Hepatocyte (in vitro differentiated cells): ENCODE data around the gene MIS12. TPM values are rescaled to one million over a fixed set of nuclear protein-coding genes. Genes with fewer than 3 reads are reported as not detected.

Source experiments
- DNase-seq: peaks from one replicate; pipeline ENCODE4 v3.0.0-alpha.2; 2016; ENCODE audit warnings: low spot score
- H2AFZ ChIP-seq: fragments of 200-600 bp; sonication (generic); 2 replicates; pipeline ENCODE4 v1.6.0; 2016; ENCODE audit warnings: antibody characterized with exemption, mild to moderate bottlenecking
- H3K27ac ChIP-seq: fragments of 200-600 bp; sonication (generic); 2 replicates; pipeline ENCODE4 v1.5.1; 2016; ENCODE audit warnings: mild to moderate bottlenecking
- H3K27me3 ChIP-seq: fragments of 200-600 bp; sonication (generic); 2 replicates; pipeline ENCODE4 v1.6.1; 2016
- H3K36me3 ChIP-seq: fragments of 200-600 bp; sonication (generic); replicated peaks from 2 replicates; pipeline ENCODE4 v1.5.1; 2016; ENCODE audit warnings: low read depth; ENCODE audit not compliant: insufficient read depth
- H3K4me1 ChIP-seq: fragments of 200-600 bp; sonication (generic); 2 replicates; pipeline ENCODE4 v1.5.1; 2016; ENCODE audit warnings: mild to moderate bottlenecking, moderate library complexity; ENCODE audit not compliant: insufficient read depth
- H3K4me2 ChIP-seq: fragments of 200-600 bp; sonication (generic); 2 replicates; pipeline ENCODE4 v1.6.0; 2016
- H3K4me3 ChIP-seq: fragments of 200-600 bp; sonication (generic); 2 replicates; pipeline ENCODE4 v1.5.1; 2016; ENCODE audit warnings: mild to moderate bottlenecking
- H3K79me2 ChIP-seq: fragments of 200-600 bp; sonication (generic); 2 replicates; pipeline ENCODE4 v1.6.0; 2017; ENCODE audit warnings: mild to moderate bottlenecking
- H3K9me2 ChIP-seq: fragments of 200-600 bp; sonication (generic); replicated peaks from 2 replicates; pipeline ENCODE4 v1.6.0; 2017; ENCODE audit warnings: mild to moderate bottlenecking; ENCODE audit not compliant: insufficient read depth
- H3K9me3 ChIP-seq: fragments of 200-600 bp; sonication (generic); 2 replicates; pipeline ENCODE4 v1.5.1; 2016; ENCODE audit warnings: low read depth, mild to moderate bottlenecking
- H4K20me1 ChIP-seq: fragments of 200-600 bp; sonication (generic); 2 replicates; pipeline ENCODE4 v1.6.0; 2016; ENCODE audit warnings: mild to moderate bottlenecking; ENCODE audit not compliant: insufficient read depth, poor library complexity, severe bottlenecking
- CTCF ChIP-seq: fragments of 200-600 bp; sonication (generic); IDR thresholded peaks from 2 replicates; pipeline ENCODE4 v1.5.1; 2016; ENCODE audit warnings: antibody characterized with exemption, mild to moderate bottlenecking; ENCODE audit not compliant: poor library complexity
- EZH2 ChIP-seq: fragments of 200-600 bp; sonication (generic); IDR thresholded peaks from 2 replicates; pipeline ENCODE4 v1.6.1; 2016; ENCODE audit warnings: antibody characterized with exemption, mild to moderate bottlenecking, borderline replicate concordance
- EZH2phosphoT487 ChIP-seq: fragments of 200-600 bp; sonication (generic); IDR thresholded peaks from one replicate; pipeline ENCODE4 v1.6.1; 2018; ENCODE audit warnings: antibody characterized with exemption, mild to moderate bottlenecking, low read depth, moderate library complexity; ENCODE audit not compliant: unreplicated experiment, severe bottlenecking
- WGBS: methylation state at CpG from one replicate; pipeline ENCODE4 v1.1.6; 2016; ENCODE audit warnings: low lambda C conversion rate; ENCODE audit errors: missing lambda C conversion rate; 5-methylcytosine and 5-hydroxymethylcytosine counted together
- polyA plus RNA-seq: library from polyadenylated mRNA; unstranded; fragments of >200 nt; fragmentation: Nextera tagmentation; extraction: Ambion mirVana; gene quantifications from 2 replicates; pipeline ENCODE4 v1.2.1, GENCODE V29; 2016
- total RNA-seq: library from RNA; depleted of rRNA; stranded (reverse); fragments of >200 nt; gene quantifications from 2 replicates; pipeline ENCODE4 v1.2.3, GENCODE V29; 2014

Gene MIS12
- total and polyA plus RNA-seq, 2 experiments from 2014 or later, result 20.8 to 33.0 TPM

- TF ChIP-seq EZH2phosphoT487 (no peak), CTCF (no peak), EZH2 (no peak)
- no peaks in the 10 kb centered on the region for H3K79me2 ChIP-seq
- H3K27me3 ChIP-seq, result peaks cover 21% of the 10 kb centered on the region
- no peaks in the 10 kb centered on the region for H3K9me2 ChIP-seq
- H3K9me3 ChIP-seq, result no peaks in the 10 kb centered on the region
- H2AFZ ChIP-seq, result no peak overlapping the region
- H3K27ac ChIP-seq, result no peak overlapping the region
- no peaks in the 10 kb centered on the region for H4K20me1 ChIP-seq
- no peaks in the 10 kb centered on the region for H3K36me3 ChIP-seq
- no peak for DNase-seq
- WGBS, result 96% methylated on average over 4 of the region's 4 CpGs
- H3K4me2 ChIP-seq, result no peak overlapping the region
- no peaks in the 10 kb centered on the region for H3K4me1 ChIP-seq
- H3K4me3 ChIP-seq, result no peak overlapping the region
Measured at GRCh38 chr17:5502552-5502951, 16.2 kb downstream of the MIS12 start.

GRCh38 chr17:5506307-5506706, 19.9 kb downstream of the MIS12 start:
- Histone ChIP-seq H3K9me3 (no peaks in the 10 kb centered on the region), H3K4me3 (no peak overlapping the region), H3K4me2 (no peak overlapping the region), H3K27me3 (peaks cover 3% of the 10 kb centered on the region), H2AFZ (no peak overlapping the region), H3K27ac (no peak overlapping the region), H3K9me2 (no peaks in the 10 kb centered on the region), H3K36me3 (no peaks in the 10 kb centered on the region), H4K20me1 (no peaks in the 10 kb centered on the region), H3K79me2 (no peaks in the 10 kb centered on the region), H3K4me1 (no peaks in the 10 kb centered on the region)
- DNase-seq, result no peak
- TF ChIP-seq EZH2phosphoT487 (no peak), CTCF (no peak), EZH2 (no peak)
- WGBS, result 92% methylated on average over 5 of the region's 5 CpGs

GRCh38 chr17:5508810-5509209, 22.4 kb downstream of the MIS12 start:
- H3K9me2 ChIP-seq, result no peaks in the 10 kb centered on the region
- H3K9me3 ChIP-seq, result no peaks in the 10 kb centered on the region
- H3K79me2 ChIP-seq, result no peaks in the 10 kb centered on the region
- H3K27ac ChIP-seq, result no peak overlapping the region
- no peaks in the 10 kb centered on the region for H3K4me1 ChIP-seq
- H4K20me1 ChIP-seq, result no peaks in the 10 kb centered on the region
- peak; percentile 66 for DNase-seq
- no peaks in the 10 kb centered on the region for H3K36me3 ChIP-seq
- no peak overlapping the region for H3K4me3 ChIP-seq
- TF ChIP-seq CTCF (no peak), EZH2 (no peak), EZH2phosphoT487 (no peak)
- H3K27me3 ChIP-seq, result no peaks in the 10 kb centered on the region
- no peak overlapping the region for H2AFZ ChIP-seq
- 21% methylated on average over 4 of the region's 4 CpGs for WGBS
- H3K4me2 ChIP-seq, result no peak overlapping the region

- WGBS, result 72% methylated on average over 8 of the region's 8 CpGs
- Histone ChIP-seq H3K27ac (no peak overlapping the region), H3K36me3 (no peaks in the 10 kb centered on the region), H2AFZ (no peak overlapping the region), H4K20me1 (no peaks in the 10 kb centered on the region), H3K4me2 (no peak overlapping the region), H3K4me1 (no peaks in the 10 kb centered on the region), H3K9me3 (no peaks in the 10 kb centered on the region), H3K9me2 (no peaks in the 10 kb centered on the region), H3K27me3 (no peaks in the 10 kb centered on the region), H3K79me2 (no peaks in the 10 kb centered on the region), H3K4me3 (no peak overlapping the region)
- DNase-seq, result no peak
- no peak for TF ChIP-seq EZH2
- no peak for TF ChIP-seq CTCF
- TF ChIP-seq EZH2phosphoT487, result no peak
Measured at GRCh38 chr17:5509482-5509881, 23.1 kb downstream of the MIS12 start.
